ENCODE measurements around the gene SMYD2. TPM values are rescaled to one million over a fixed set of nuclear protein-coding genes. Genes with fewer than 3 reads are reported as not detected.

Gene SMYD2
- total and polyA plus RNA-seq, 2 experiments from 2014 or later, result 3.6 to 5.9 TPM

GRCh38 chr1:214285610-214286440 is 4.9 kb downstream of the SMYD2 start:
- no peaks in the 10 kb centered on the region for H3K9me2 ChIP-seq (ENCODE audit: insufficient read depth)
- H3K36me3 Mint-ChIP-seq (ENCODE audit: low read depth), result no peaks in the 10 kb centered on the region
- no peak for TF ChIP-seq EZH2phosphoT487 (IDR thresholded peaks at IDR 0.05; ENCODE audit: unreplicated experiment)
- TF ChIP-seq REST (IDR thresholded peaks at IDR 0.05; ENCODE audit: unreplicated experiment), result no peak
- TF ChIP-seq NANOG (IDR thresholded peaks at IDR 0.05; ENCODE audit: borderline replicate concordance), result no peak
- TF ChIP-seq STAT1 (IDR thresholded peaks at IDR 0.05; ENCODE audit: unreplicated experiment), result no peak
- TF ChIP-seq ZNF331 (CRISPR knock-in tag; IDR thresholded peaks at IDR 0.05; ENCODE audit: low read depth), result no peak
- TF ChIP-seq CTCF (conservative IDR thresholded peaks at IDR 0.05; ENCODE audit: low read depth in 2 of 2), result no peak
- TF ChIP-seq EZH2 (IDR thresholded peaks at IDR 0.05; ENCODE audit: low read depth, unreplicated experiment), result no peak
- TF ChIP-seq ZNF114 (CRISPR knock-in tag; IDR thresholded peaks at IDR 0.05), result no peak
- TF ChIP-seq POLR2AphosphoS5 (IDR thresholded peaks at IDR 0.05; ENCODE audit: low read depth), result no peak
- TF ChIP-seq ZNF462 (CRISPR knock-in tag; IDR thresholded peaks at IDR 0.05), result no peak
- TF ChIP-seq CREB1 (CRISPR knock-in tag; IDR thresholded peaks at IDR 0.05; ENCODE audit: low read depth), result no peak
- no peak for TF ChIP-seq ETS1 (IDR thresholded peaks at IDR 0.05)
- TF ChIP-seq JUNB (IDR thresholded peaks at IDR 0.05; ENCODE audit: unreplicated experiment), result no peak
- H3K4me3 Mint-ChIP-seq, result no peak overlapping the region
- no peak overlapping the region for H3K27ac Mint-ChIP-seq
- H3K4me1 Mint-ChIP-seq, result peaks cover 46% of the 10 kb centered on the region
- peaks cover 29% of the 10 kb centered on the region for H3K4me1 ChIP-seq (ENCODE audit: insufficient read depth)
- H3F3A ChIP-seq (replicated peaks; ENCODE audit: low read depth), result peaks cover 8% of the 10 kb centered on the region; the same call in 1 of the 2 replicates
- no peaks in the 10 kb centered on the region for H3K79me2 ChIP-seq (replicated peaks; ENCODE audit: insufficient read depth)
- H3K4me3 ChIP-seq, result no peak overlapping the region
- no peak for DNase-seq (ENCODE audit: low spot score)
- no peak for ATAC-seq
- no peak overlapping the region for H3K4me2 ChIP-seq
- peaks cover 91% of the 10 kb centered on the region for H3K27me3 ChIP-seq (ENCODE audit: insufficient read depth)
- H3K36me3 ChIP-seq (ENCODE audit: insufficient read depth), result no peaks in the 10 kb centered on the region
- no peak overlapping the region for H3K27ac ChIP-seq (ENCODE audit: low read depth)
- no peak overlapping the region for H2AFZ ChIP-seq
- H3K9me3 Mint-ChIP-seq, result no peaks in the 10 kb centered on the region
- H3K27me3 Mint-ChIP-seq (ENCODE audit: insufficient read depth, low read depth, poor library complexity), result peaks cover 47% of the 10 kb centered on the region
- no peaks in the 10 kb centered on the region; the same call in 1 of the 2 replicates for H4K20me1 ChIP-seq (replicated peaks; ENCODE audit: insufficient read depth)

All from GM23338 (cell line).